GM19395 (cell line): ENCODE results near the gene SYCN.
"Not testable (repeated sequence)": the region's sequence is repeated elsewhere in the genome, so short reads cannot be mapped to it uniquely, and the experiment has no call there.

ENCODE experiments used
- ATAC-seq: cut with Tn5 transposase; IDR thresholded peaks from one replicate; pipeline ENCODE4 v1.9.1; 2021; ENCODE audit warnings: mild to moderate bottlenecking, moderate library complexity; ENCODE audit not compliant: unreplicated experiment

Gene SYCN

GRCh38 chr19:39203372-39204341 lies at the start of gene SYCN:
Gene SYCN, minus strand, starts transcription at chr19:39204263. Its CDS starts 9 bp downstream, at chr19:39204254.
- ATAC-seq, result no peak

- ATAC-seq, result no peak
These were observed 49.5 kb upstream of the SYCN start for GRCh38 chr19:39253374-39254149.

- ATAC-seq, result no peak
These were observed 48.4 kb upstream of the SYCN start for GRCh38 chr19:39252458-39252857.

GRCh38 chr19:39251846-39252245 lies 47.8 kb upstream of the SYCN start:
- ATAC-seq, result no peak

- no peak for ATAC-seq
These were observed 47.0 kb upstream of the SYCN start for GRCh38 chr19:39251081-39251480.

- no peak for ATAC-seq
These were observed 44.7 kb upstream of the SYCN start, which contains the start of gene IFNL4 for GRCh38 chr19:39248806-39249205. Gene IFNL4, minus strand, starts transcription at chr19:39248856.

GRCh38 chr19:39247701-39248664 lies 43.9 kb upstream of the SYCN start:
- no peak for ATAC-seq

GRCh38 chr19:39246951-39247669 lies 43.0 kb upstream of the SYCN start:
- no peak for ATAC-seq

- ATAC-seq, result not testable (repeated sequence)
These were observed 41.1 kb upstream of the SYCN start for GRCh38 chr19:39245166-39245565.

GRCh38 chr19:39244410-39245100 lies 40.5 kb upstream of the SYCN start, which contains the start of gene IFNL3:
Gene IFNL3, minus strand, starts transcription at chr19:39245006. Its CDS starts 39 bp downstream, at chr19:39244967.
- ATAC-seq, result not testable (repeated sequence)

GRCh38 chr19:39243741-39244140 lies 39.7 kb upstream of the SYCN start:
- not testable (repeated sequence) for ATAC-seq

- ATAC-seq, result no peak
These were observed 36.4 kb upstream of the SYCN start for GRCh38 chr19:39240421-39240820.

GRCh38 chr19:39238944-39239343 lies 34.9 kb upstream of the SYCN start:
- ATAC-seq, result no peak

GRCh38 chr19:39238209-39238608 lies 34.1 kb upstream of the SYCN start:
- no peak for ATAC-seq

- no peak for ATAC-seq
These were observed 33.4 kb upstream of the SYCN start for GRCh38 chr19:39237200-39238184.

- no peak for ATAC-seq
These were observed 32.5 kb upstream of the SYCN start for GRCh38 chr19:39236527-39236926.

GRCh38 chr19:39232708-39233107 lies 28.6 kb upstream of the SYCN start:
- no peak for ATAC-seq
